Smooth muscle cell (in vitro differentiated cells): ENCODE results near the gene SPRR3. TPM values are rescaled to one million over a fixed set of nuclear protein-coding genes. Genes with fewer than 3 reads are reported as not detected.

Source experiments
- DNase-seq: peaks from one replicate; lab custom pipeline; 2025; ENCODE audit not compliant: unreplicated experiment; lab: John Stamatoyannopoulos, UW
- H2AFZ ChIP-seq: fragments of 200-600 bp; sonication (generic); 2 replicates; pipeline ENCODE4 v1.6.0; 2016; ENCODE audit warnings: antibody characterized with exemption, low read depth, mild to moderate bottlenecking
- H3F3A ChIP-seq: fragments of 200-600 bp; sonication (generic); 2 replicates; pipeline ENCODE4 v1.6.0; 2017; ENCODE audit warnings: antibody characterized with exemption, low read depth
- H3K27ac ChIP-seq: fragments of 200-600 bp; sonication (generic); 2 replicates; pipeline ENCODE4 v1.5.1; 2016; ENCODE audit warnings: low read depth, mild to moderate bottlenecking
- H3K27me3 ChIP-seq: fragments of 200-600 bp; sonication (generic); 2 replicates; pipeline ENCODE4 v1.6.1; 2016; ENCODE audit warnings: low read depth, mild to moderate bottlenecking
- H3K36me3 ChIP-seq: fragments of 200-600 bp; sonication (generic); 2 replicates; pipeline ENCODE4 v1.5.1; 2016; ENCODE audit warnings: low read depth
- H3K4me1 ChIP-seq: fragments of 200-600 bp; sonication (generic); 2 replicates; pipeline ENCODE4 v1.5.1; 2016; ENCODE audit warnings: low read depth
- H3K4me2 ChIP-seq: fragments of 200-600 bp; sonication (generic); 2 replicates; pipeline ENCODE4 v1.6.0; 2016; ENCODE audit warnings: mild to moderate bottlenecking
- H3K4me3 ChIP-seq: fragments of 200-600 bp; sonication (generic); 2 replicates; pipeline ENCODE4 v1.5.1; 2016; ENCODE audit warnings: mild to moderate bottlenecking
- H3K79me2 ChIP-seq: fragments of 200-600 bp; sonication (generic); 2 replicates; pipeline ENCODE4 v1.6.0; 2016; ENCODE audit warnings: low read depth, mild to moderate bottlenecking
- H3K9ac ChIP-seq: fragments of 200-600 bp; sonication (generic); 2 replicates; pipeline ENCODE4 v1.6.0; 2016; ENCODE audit warnings: low read depth
- H3K9me3 ChIP-seq: fragments of 200-600 bp; sonication (generic); replicated peaks from 2 replicates; pipeline ENCODE4 v1.5.1; 2016; ENCODE audit warnings: low read depth
- H4K20me1 ChIP-seq: fragments of 200-600 bp; sonication (generic); 2 replicates; pipeline ENCODE4 v1.6.0; 2016; ENCODE audit warnings: low read depth
- CTCF ChIP-seq: fragments of 200-600 bp; sonication (generic); IDR thresholded peaks from 2 replicates; pipeline ENCODE4 v1.5.1; 2017; ENCODE audit warnings: borderline replicate concordance, mild to moderate bottlenecking, antibody characterized with exemption; ENCODE audit not compliant: insufficient read depth, poor library complexity, severe bottlenecking
- WGBS: methylation state at CpG from one replicate; pipeline ENCODE4 v1.1.7; 2016; ENCODE audit warnings: low lambda C conversion rate; 5-methylcytosine and 5-hydroxymethylcytosine counted together
- polyA plus RNA-seq: library from polyadenylated mRNA; unstranded; fragments of >200 nt; fragmentation: Nextera tagmentation; extraction: Ambion mirVana; gene quantifications from 2 replicates; pipeline ENCODE4 v1.2.1, GENCODE V29; 2016
- total RNA-seq: library from RNA; depleted of rRNA; stranded (reverse); fragments of >200 nt; gene quantifications from 2 replicates; pipeline ENCODE4 v1.2.3, GENCODE V29; 2014

Gene SPRR3
- total and polyA plus RNA-seq, 2 experiments from 2014 or later: 24.9 to 107 TPM

DNA sequence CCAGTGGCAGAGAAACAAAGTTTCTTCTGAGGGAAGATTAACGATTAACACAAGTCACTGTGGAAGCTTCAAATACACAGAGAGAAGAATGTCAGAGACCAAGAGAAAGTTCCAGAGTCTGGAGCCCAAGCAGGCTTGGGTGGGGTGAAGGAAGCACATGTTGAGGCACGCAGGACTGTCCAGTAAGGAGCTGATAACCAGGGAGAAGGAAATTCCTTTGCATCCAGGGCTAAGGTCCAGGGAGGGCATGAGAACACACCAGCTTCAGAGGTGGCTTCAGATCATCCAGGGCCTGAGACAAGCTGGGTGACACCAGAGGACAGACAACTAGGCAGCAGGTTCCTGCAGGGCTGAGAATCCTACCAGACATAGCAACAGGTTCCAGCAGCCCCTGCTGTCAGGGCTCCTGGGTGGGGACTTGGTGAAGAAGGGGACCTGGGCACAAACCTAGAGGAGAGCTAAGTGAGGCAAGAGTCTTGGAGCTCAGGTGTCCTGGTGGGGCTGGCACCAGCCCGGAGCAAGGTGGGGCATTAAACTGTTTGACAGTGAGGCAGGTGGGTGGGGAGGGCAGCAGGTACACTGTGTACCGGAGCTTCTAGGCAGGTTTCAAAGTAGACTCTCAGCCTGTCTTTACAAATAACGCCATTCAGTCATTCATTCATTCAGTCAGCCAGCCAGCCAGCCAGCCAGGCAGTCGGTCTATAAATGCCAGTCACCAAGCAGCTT lies 20.2 kb upstream of the SPRR3 start:
- Histone ChIP-seq H3K27ac (no peak overlapping the region), H3K9me3 (no peaks in the 10 kb centered on the region), H3K4me3 (no peak overlapping the region), H3F3A (no peaks in the 10 kb centered on the region), H3K9ac (no peak overlapping the region), H4K20me1 (no peaks in the 10 kb centered on the region), H3K4me1 (no peaks in the 10 kb centered on the region), H3K4me2 (no peak overlapping the region), H3K36me3 (no peaks in the 10 kb centered on the region), H3K79me2 (no peaks in the 10 kb centered on the region), H3K27me3 (no peaks in the 10 kb centered on the region), H2AFZ (no peak overlapping the region)
- 67% methylated on average over 6 of the region's 6 CpGs for WGBS
- TF ChIP-seq CTCF: no peak
- DNase-seq: no peak

- H3K27ac ChIP-seq: no peak overlapping the region
- no peaks in the 10 kb centered on the region for H3K27me3 ChIP-seq
- WGBS: 67% methylated on average over 4 of the region's 4 CpGs
- no peak overlapping the region for H2AFZ ChIP-seq
- no peak for TF ChIP-seq CTCF
- no peak overlapping the region for H3K4me2 ChIP-seq
- no peak overlapping the region for H3K9ac ChIP-seq
- no peaks in the 10 kb centered on the region for H3F3A ChIP-seq
- no peaks in the 10 kb centered on the region for H3K9me3 ChIP-seq
- no peaks in the 10 kb centered on the region for H4K20me1 ChIP-seq
- H3K36me3 ChIP-seq: no peaks in the 10 kb centered on the region
- DNase-seq: no peak
- H3K4me3 ChIP-seq: no peak overlapping the region
- H3K79me2 ChIP-seq: no peaks in the 10 kb centered on the region
- no peaks in the 10 kb centered on the region for H3K4me1 ChIP-seq
Measured at GRCh38 chr1:152982076-152982475, 19.5 kb upstream of the SPRR3 start.

- no peaks in the 10 kb centered on the region for H3K27me3 ChIP-seq
- H2AFZ ChIP-seq: no peak overlapping the region
- no peak for TF ChIP-seq CTCF
- no peaks in the 10 kb centered on the region for H3F3A ChIP-seq
- no peaks in the 10 kb centered on the region for H3K36me3 ChIP-seq
- no peak overlapping the region for H3K4me3 ChIP-seq
- DNase-seq: no peak
- no peak overlapping the region for H3K27ac ChIP-seq
- no peaks in the 10 kb centered on the region for H3K4me1 ChIP-seq
- H3K4me2 ChIP-seq: no peak overlapping the region
- no peaks in the 10 kb centered on the region for H3K79me2 ChIP-seq
- H3K9ac ChIP-seq: no peak overlapping the region
- H3K9me3 ChIP-seq: no peaks in the 10 kb centered on the region
- H4K20me1 ChIP-seq: no peaks in the 10 kb centered on the region
Measured at GRCh38 chr1:152983234-152983633, 18.3 kb upstream of the SPRR3 start.

- WGBS: 79% methylated on average over 3 of the region's 3 CpGs
Measured at GRCh38 chr1:152983743-152984142, 17.8 kb upstream of the SPRR3 start, which contains the start of gene SPRR1A. TSS of gene SPRR1A (plus strand) at chr1:152984081. CDS start at chr1:152985231, 1,150 bp downstream.

More at GRCh38 chr1:152983743-152984142, 17.8 kb upstream of the SPRR3 start, which contains the start of gene SPRR1A:
- Histone ChIP-seq H3K4me3 (no peak within 1 kb of the TSS), H3K4me2 (no peak within 1 kb of the TSS), H2AFZ (no peak within 1 kb of the TSS), H3K9ac (no peak within 1 kb of the TSS), H3K36me3 (no peaks in the 10 kb centered on the region), H3K4me1 (no peaks in the 10 kb centered on the region), H3K9me3 (no peaks in the 10 kb centered on the region), H3K27ac (no peak within 1 kb of the TSS), H3F3A (no peaks in the 10 kb centered on the region), H3K27me3 (no peaks in the 10 kb centered on the region), H4K20me1 (no peaks in the 10 kb centered on the region), H3K79me2 (no peaks in the 10 kb centered on the region)
- TF ChIP-seq CTCF: no peak
- no peak for DNase-seq
